Stomach (tissue), 9 donors: ENCODE data around the gene MTHFD2L. TPM values are rescaled to one million over a fixed set of nuclear protein-coding genes. Genes with fewer than 3 reads are reported as not detected.

ENCODE experiments used
- DNase-seq, 2 donors: peaks; one replicate each; pipeline versions ENCODE4 v3.0.0 to v3.0.0-alpha.2; 2013 to 2019
- H3K27ac ChIP-seq, 5 donors: fragments of 200-600 bp in 4 of 5; sonication (generic) in 4 of 5; one replicate each; pipeline ENCODE4 v1.5.1; 2013 to 2019; ENCODE audit warnings: mild to moderate bottlenecking in 1 of 5, moderate library complexity in 1 of 5
- H3K27me3 ChIP-seq, 3 donors: fragments of 200-600 bp; sonication (generic); one replicate each; pipeline ENCODE4 v1.5.1; 2017 to 2019; ENCODE audit warnings: mixed run types in 1 of 3
- H3K36me3 ChIP-seq, 4 donors: fragments of 200-600 bp; sonication (generic); 1 replicate in 3 of 4; 2 replicates in 1 of 4; pipeline ENCODE4 v1.5.1; 2016 to 2019
- H3K4me1 ChIP-seq, 4 donors: fragments of 200-600 bp; sonication (generic); one replicate each; pipeline ENCODE4 v1.5.1; 2016 to 2019
- H3K4me3 ChIP-seq, 4 donors: fragments of 200-600 bp; sonication (generic) in 3 of 4; one replicate each; pipeline ENCODE4 v1.5.1; 2016 to 2019; ENCODE audit warnings: mild to moderate bottlenecking in 1 of 4
- H3K9me3 ChIP-seq, 4 donors: fragments of 200-600 bp; sonication (generic); one replicate each; pipeline ENCODE4 v1.5.1; 2016 to 2019
- CTCF ChIP-seq, 7 experiments: fragments of 450-650 bp in 4 of 7; fragments of 200-600 bp in 3 of 7; sonication (generic) in 3 of 7; IDR thresholded peaks; one replicate each; pipeline ENCODE4 v1.5.1; 2016 to 2019; ENCODE audit warnings: antibody characterized with exemption in 7 of 7, control low read depth in 2 of 7, mild to moderate bottlenecking in 1 of 7
- EP300 ChIP-seq: sonication (generic); formaldehyde crosslinking; IDR thresholded peaks from one replicate; pipeline ENCODE4 v1.6.1; 2017; ENCODE audit warnings: antibody characterized with exemption
- POLR2A ChIP-seq, 4 donors: fragments of 450-650 bp; IDR thresholded peaks; one replicate each; pipeline ENCODE4 v1.6.1; 2016; ENCODE audit warnings: antibody characterized with exemption in 4 of 4, control low read depth in 2 of 4, mild to moderate bottlenecking in 1 of 4, moderate library complexity in 1 of 4
- POLR2AphosphoS5 ChIP-seq, 3 donors: sonication (generic); formaldehyde crosslinking; IDR thresholded peaks; one replicate each; pipeline ENCODE4 v1.6.1; 2016; ENCODE audit warnings: antibody characterized with exemption in 3 of 3
- WGBS, 5 donors: extraction: QIAGEN DNeasy Blood & Tissue Kit in 3 of 5; methylation state at CpG; one replicate each; pipeline versions ENCODE4 v1.1.5 to v1.1.7; 2013 to 2018; 5-methylcytosine and 5-hydroxymethylcytosine counted together
- intact Hi-C: fragments of 100-400 bp; cut with DNase I; formaldehyde crosslinking; loops from one replicate; pipeline ENCODE4 v1.15.1; 2023; ENCODE audit warnings: low total_unique reads
- polyA plus RNA-seq, 3 donors: library from polyadenylated mRNA; stranded (reverse); fragments of 200-250 nt; gene quantifications; one replicate each; pipeline ENCODE4 v1.2.3, GENCODE V29; 2013
- total RNA-seq, 5 donors: library from RNA; depleted of rRNA; stranded (reverse); fragments of >200 nt; gene quantifications; one replicate each; pipeline versions ENCODE4 v1.1.0 to v1.2.3, GENCODE V29; 2014 to 2016
- donor health status: healthy with polysubstance abuse.
- donor health status: Bipolar disorder and iron deficiency.
- donor health status: healthy.

MTHFD2L gene
- total and polyA plus RNA-seq, 8 donors, result 1.4 to 34.1 (median 8.2) TPM

GRCh38 chr4:74322301-74322700, 164.4 kb downstream of the MTHFD2L start:
- Histone ChIP-seq H3K4me1 (peaks cover 0 to 5% (median 0%) of the 10 kb centered on the region in 4 donors), H3K27ac (no peak overlapping the region), H3K36me3 (no peaks in the 10 kb centered on the region), H3K4me3 (no peak overlapping the region), H3K27me3 (no peaks in the 10 kb centered on the region), H3K9me3 (no peaks in the 10 kb centered on the region)
- intact Hi-C loops, result no loop called here
- 59 to 78% (median 67%) methylated on average over 3 of the region's 3 CpGs for WGBS, 5 donors
- no peak for DNase-seq
- TF ChIP-seq CTCF (IDR thresholded peaks at IDR 0.05) (no peak), EP300 (no peak), POLR2AphosphoS5 (IDR thresholded peaks at IDR 0.05) (no peak), POLR2A (IDR thresholded peaks at IDR 0.05) (no peak)

GRCh38 chr4:74323663-74324062, 165.7 kb downstream of the MTHFD2L start:
- H3K4me3 ChIP-seq, result no peak overlapping the region
- no peak for TF ChIP-seq POLR2AphosphoS5 (IDR thresholded peaks at IDR 0.05)
- TF ChIP-seq CTCF (IDR thresholded peaks at IDR 0.05), result no peak
- no peak for TF ChIP-seq EP300
- TF ChIP-seq POLR2A (IDR thresholded peaks at IDR 0.05), result no peak
- H3K36me3 ChIP-seq, result no peaks in the 10 kb centered on the region
- WGBS, 5 donors, result 82 to 93% (median 85%) methylated on average over 4 of the region's 4 CpGs
- no peak for DNase-seq
- H3K27ac ChIP-seq, result no peak overlapping the region
- intact Hi-C loops, result no loop called here
- no peaks in the 10 kb centered on the region for H3K9me3 ChIP-seq
- H3K4me1 ChIP-seq, result peaks cover 0 to 5% (median 0%) of the 10 kb centered on the region in 4 donors
- no peaks in the 10 kb centered on the region for H3K27me3 ChIP-seq

GRCh38 chr4:74324262-74324661, 166.3 kb downstream of the MTHFD2L start:
- Histone ChIP-seq H3K9me3 (no peaks in the 10 kb centered on the region), H3K36me3 (no peaks in the 10 kb centered on the region), H3K27me3 (no peaks in the 10 kb centered on the region), H3K27ac (no peak overlapping the region), H3K4me1 (peaks cover 0 to 5% (median 0%) of the 10 kb centered on the region in 4 donors), H3K4me3 (no peak overlapping the region)
- TF ChIP-seq CTCF (IDR thresholded peaks at IDR 0.05) (no peak), POLR2A (IDR thresholded peaks at IDR 0.05) (no peak), POLR2AphosphoS5 (IDR thresholded peaks at IDR 0.05) (no peak), EP300 (no peak)
- WGBS, 5 donors, result 61 to 72% (median 67%) methylated on average over 3 of the region's 3 CpGs
- DNase-seq, result no peak
- intact Hi-C loops, result no loop called here

GRCh38 chr4:74325886-74326285, 168.0 kb downstream of the MTHFD2L start:
- 73 to 85% (median 79%) methylated on average over 2 of the region's 2 CpGs for WGBS, 5 donors

More at GRCh38 chr4:74325886-74326285, 168.0 kb downstream of the MTHFD2L start:
- H3K36me3 ChIP-seq, result no peaks in the 10 kb centered on the region
- TF ChIP-seq EP300, result no peak
- no peak for TF ChIP-seq POLR2A (IDR thresholded peaks at IDR 0.05)
- no peak for TF ChIP-seq CTCF (IDR thresholded peaks at IDR 0.05)
- TF ChIP-seq POLR2AphosphoS5 (IDR thresholded peaks at IDR 0.05), result no peak
- H3K27ac ChIP-seq, result no peak overlapping the region
- no peaks in the 10 kb centered on the region for H3K4me1 ChIP-seq
- H3K4me3 ChIP-seq, result no peak overlapping the region
- DNase-seq, result no peak
- H3K9me3 ChIP-seq, result no peaks in the 10 kb centered on the region
- intact Hi-C loops, result no loop called here
- H3K27me3 ChIP-seq, result no peaks in the 10 kb centered on the region
